Stimulated activated CD4-positive, alpha-beta T cell treated with anti-CD3 and anti-CD28 coated beads, Interleukin-1b, Interleukin-23, amount 100 ng/mL, for 24 hours (primary cell): ENCODE measurements around the gene SORT1.
"Not testable (repeated sequence)": the region's sequence is repeated elsewhere in the genome, so short reads cannot be mapped to it uniquely, and the experiment has no call there.

Source experiments
- DNase-seq, 4 experiments: peaks; one replicate each; pipeline ENCODE4 v3.0.0-alpha.2; 2020; ENCODE audit warnings: low read depth in 4 of 4, low spot score in 1 of 4

SORT1 gene

GRCh38 chr1:109300650-109301151, 97.0 kb downstream of the SORT1 start:
- no peak for DNase-seq

- DNase-seq, result no peak
These were observed 98.0 kb downstream of the SORT1 start for GRCh38 chr1:109299558-109300343.

GRCh38 chr1:109298666-109299557, 98.8 kb downstream of the SORT1 start:
- DNase-seq, result no peak

DNA sequence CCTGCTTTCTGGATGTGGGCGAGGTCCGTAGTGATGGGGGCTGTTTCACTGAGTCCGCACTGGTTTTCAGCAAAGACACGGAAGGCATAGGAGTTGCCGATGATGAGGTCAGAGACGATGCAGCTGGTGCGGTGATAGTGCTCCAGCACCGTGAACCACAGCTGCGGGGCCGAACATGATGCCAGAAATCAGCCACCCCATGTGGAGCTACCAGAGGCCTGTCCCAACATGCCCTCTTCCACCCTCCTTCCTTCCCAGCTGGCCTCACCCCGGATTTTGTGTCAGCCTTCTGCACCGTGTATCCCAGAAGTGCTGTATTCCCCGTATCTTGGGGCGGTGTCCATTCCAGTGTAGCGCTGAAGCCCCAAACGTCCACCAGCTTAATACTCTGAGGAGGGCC, 100.9 kb downstream of the SORT1 start:
- DNase-seq, result no peak

DNA sequence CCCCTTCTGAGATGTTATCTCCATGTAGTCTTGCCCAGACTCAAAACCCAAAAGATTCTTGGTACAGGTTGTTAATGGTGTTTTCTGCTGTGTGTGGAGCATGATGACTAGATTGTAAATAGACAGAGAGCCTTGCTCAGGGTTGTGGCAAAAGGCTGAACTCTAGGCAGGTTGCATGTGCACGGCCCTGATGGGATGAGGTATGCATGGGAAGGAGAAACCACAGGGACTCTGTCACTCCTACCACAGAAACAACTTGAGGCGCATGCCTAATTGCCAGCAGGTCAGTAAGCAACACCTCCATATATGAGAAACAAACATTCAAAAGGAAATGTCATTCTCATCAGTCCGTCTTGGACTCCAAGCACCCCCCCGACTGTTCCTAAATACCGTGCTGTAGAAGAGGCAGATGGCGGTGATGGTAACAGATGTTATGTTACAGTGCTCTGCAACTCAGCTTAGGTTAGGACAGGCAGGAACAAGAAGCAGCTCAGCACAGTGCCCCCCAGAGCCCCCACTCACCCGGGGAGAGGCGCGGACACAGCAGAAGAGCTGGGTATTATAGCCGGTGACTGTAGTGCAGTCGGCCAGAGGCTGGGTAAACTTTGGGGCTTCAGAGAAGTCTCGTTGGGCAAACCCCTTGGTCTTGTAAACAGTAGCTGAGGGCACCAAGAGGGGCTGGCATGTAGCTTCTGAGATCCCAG, 101.9 kb downstream of the SORT1 start:
- DNase-seq, result no peak

GRCh38 chr1:109294481-109294880, 103.2 kb downstream of the SORT1 start:
- no peak for DNase-seq

- no peak for DNase-seq
These were observed 104.7 kb downstream of the SORT1 start for GRCh38 chr1:109293026-109293425.

DNA sequence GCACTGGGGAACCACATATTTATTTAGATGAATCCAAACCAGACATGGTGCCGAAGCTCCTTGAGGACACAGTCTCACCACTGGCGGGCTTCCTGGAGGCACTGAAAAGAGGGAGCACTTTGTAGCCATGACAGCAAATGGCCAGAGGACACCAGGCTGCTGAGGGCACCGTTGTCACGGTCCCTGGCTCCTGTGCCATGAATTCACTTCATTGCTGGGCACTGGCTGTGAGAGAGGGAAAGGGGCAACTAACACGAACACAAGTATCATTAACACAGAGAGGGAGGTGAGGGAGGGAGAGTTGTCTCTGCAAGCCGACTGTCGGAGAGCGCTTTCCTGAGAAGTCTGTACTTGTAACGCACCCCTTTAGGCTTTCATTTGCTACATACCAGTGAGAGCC, 105.4 kb downstream of the SORT1 start:
- no peak for DNase-seq

DNA sequence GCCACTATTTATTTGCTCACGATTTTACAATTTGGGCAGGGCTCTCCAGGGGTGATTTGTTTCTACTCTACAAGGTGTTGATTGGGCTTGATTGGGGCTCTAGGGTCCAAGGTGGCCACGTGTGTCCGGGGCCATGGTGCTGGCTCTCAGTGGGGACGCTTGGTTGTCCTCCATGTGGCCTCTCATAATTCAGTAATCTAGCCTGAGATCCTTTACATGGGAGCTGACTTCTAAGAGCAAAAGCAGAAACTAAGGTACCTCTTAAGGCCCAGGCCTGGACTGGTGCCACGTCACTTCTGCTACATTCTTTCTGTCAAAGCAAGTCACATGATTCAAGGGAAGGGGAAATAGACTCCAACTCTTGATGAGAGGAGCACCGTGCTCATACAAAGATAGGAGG, 106.7 kb downstream of the SORT1 start:
- no peak for DNase-seq

DNA sequence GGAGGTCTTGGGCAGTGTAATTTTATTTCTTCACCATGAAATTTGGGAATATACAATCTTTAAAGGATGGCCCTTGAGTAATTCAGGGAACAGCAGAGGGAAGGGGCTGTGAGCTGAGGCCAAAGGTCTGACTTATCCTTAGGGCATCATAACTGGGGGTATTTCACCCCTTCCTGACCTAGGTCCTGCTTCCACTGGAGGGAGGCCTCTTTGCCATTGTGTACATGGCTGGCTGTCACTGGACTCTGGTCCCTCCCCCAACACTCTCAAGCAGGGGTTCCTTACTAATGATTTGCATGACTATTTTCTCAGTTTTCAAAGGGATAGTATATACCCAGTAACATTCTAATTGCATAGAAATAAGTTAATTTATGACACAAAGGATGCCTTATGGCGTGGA, 107.6 kb downstream of the SORT1 start:
- DNase-seq, result no peak

GRCh38 chr1:109286762-109287161, 111.0 kb downstream of the SORT1 start:
- not testable (repeated sequence) for DNase-seq

DNA sequence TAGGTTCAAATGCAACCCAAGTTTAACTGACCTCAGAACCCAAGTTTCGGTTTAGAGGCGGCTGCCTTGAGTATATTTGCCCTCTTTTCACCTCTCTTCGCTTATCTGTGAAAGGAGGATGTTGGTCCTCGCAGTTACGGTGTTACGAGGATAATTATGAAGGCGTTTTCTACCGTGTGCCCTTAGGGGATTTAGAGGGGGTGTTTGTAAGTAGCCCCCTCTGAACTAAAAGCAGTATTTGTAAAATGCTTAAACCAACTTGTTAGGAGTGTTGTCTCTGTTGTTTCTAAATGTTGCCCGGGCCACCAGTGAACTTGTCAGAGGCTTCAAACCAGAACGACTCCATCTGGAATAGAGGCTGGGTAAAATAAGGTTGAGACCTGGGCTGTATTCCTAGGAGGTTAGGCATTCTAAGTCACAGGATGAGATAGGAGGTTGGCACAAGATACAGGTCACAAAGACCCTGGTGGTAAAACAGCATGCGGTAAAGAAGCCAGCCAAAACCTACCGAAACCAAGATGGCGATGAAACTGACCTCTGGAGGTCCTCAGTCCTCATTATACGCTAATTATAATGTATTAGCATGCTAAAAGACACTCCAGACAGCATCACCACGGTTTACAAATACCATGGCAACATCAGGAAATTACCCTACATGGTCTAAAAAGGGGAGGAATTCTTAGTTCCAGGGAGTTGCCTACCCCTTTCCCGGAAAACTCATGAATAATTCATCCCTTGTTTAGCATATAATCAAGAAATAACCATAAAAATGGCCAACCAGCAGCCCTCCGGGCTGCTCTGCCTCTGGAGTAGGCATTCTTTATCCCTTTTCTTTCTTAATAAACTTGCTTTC, 113.7 kb downstream of the SORT1 start:
- no peak for DNase-seq

- peak; percentile 73 to 90 (median 82) for DNase-seq
These were observed 114.6 kb downstream of the SORT1 start, which contains the start of gene PSRC1 for GRCh38 chr1:109282952-109283747. PSRC1 (minus strand) TSS chr1:109283145.

DNA sequence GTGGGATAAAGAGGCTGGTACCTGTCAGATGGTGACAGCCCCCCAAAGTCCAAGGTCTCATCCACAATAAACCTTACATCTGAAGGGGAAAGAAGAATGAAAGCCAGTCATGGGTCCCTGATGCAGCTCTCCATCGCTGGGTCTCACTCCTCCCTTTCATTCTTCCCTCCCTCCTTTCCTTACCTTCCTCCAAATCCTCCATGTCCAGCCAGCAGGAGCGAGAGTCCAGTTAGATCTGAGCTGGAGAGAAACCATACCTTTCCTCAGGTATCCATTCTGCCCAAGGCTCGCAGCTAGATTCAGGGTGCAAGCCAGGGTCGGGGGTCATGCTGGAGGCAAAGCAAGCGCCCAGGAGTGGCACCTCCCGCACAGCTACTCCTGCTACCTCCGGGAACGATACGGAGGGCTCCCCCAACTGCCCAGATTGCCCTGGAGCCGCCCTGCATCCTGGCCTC, 115.2 kb downstream of the SORT1 start:
- no peak for DNase-seq

DNA sequence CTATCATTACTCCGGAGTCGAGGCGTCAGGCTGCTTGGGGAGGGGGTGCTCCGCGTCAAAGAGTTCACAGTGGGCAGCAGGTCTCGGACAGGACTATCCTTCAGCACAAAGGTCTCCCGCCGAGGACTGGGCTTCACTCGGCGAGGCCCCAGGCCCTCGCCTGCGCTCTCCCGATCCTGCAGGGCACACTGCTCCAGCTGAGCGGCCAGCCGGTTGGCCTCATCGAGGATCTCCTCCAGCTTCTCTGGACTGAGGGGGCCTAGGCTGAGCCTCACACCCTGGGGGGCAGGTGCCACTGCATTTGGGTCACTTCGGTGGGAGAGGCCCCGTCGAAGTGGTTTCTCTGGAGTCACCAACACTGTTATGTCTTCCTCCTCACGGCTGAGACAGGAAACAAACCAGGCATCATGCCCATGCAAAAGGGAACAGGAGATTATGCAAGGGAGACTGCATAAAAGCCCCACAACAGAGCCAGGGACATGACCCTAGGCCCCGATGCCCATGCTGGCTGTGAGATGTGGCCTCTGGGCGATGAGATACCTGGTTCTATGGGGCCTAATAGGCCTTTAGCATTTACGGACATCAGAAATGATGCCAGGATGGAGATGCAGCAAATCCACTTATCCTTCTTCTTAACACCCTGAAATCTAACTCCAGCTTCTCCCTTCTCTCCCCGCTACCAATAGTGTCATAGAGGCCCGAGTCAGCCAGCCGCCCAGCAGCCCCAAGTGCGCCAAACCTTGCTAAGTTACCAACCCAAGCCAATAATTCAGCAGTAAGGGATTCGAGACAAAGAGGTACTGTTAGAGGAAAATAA, 115.8 kb downstream of the SORT1 start:
- DNase-seq, result no peak

- no peak for DNase-seq
These were observed 116.9 kb downstream of the SORT1 start for GRCh38 chr1:109280862-109281261.

GRCh38 chr1:109279615-109280278, 118.0 kb downstream of the SORT1 start:
- DNase-seq, result no peak
